Bronchial smooth muscle cell (primary cell): Measurements from ENCODE around the gene DIPK2A. TPM values are rescaled to one million over a fixed set of nuclear protein-coding genes. Genes with fewer than 3 reads are reported as not detected.

Experiments
- total RNA-seq: library from RNA; depleted of rRNA; stranded (reverse); fragments of >200 nt; gene quantifications from 2 replicates; pipeline ENCODE4 v1.2.1, GENCODE V29; 2014

Gene DIPK2A
- 49.8 and 118 TPM in 2 replicates for total RNA-seq

DNA sequence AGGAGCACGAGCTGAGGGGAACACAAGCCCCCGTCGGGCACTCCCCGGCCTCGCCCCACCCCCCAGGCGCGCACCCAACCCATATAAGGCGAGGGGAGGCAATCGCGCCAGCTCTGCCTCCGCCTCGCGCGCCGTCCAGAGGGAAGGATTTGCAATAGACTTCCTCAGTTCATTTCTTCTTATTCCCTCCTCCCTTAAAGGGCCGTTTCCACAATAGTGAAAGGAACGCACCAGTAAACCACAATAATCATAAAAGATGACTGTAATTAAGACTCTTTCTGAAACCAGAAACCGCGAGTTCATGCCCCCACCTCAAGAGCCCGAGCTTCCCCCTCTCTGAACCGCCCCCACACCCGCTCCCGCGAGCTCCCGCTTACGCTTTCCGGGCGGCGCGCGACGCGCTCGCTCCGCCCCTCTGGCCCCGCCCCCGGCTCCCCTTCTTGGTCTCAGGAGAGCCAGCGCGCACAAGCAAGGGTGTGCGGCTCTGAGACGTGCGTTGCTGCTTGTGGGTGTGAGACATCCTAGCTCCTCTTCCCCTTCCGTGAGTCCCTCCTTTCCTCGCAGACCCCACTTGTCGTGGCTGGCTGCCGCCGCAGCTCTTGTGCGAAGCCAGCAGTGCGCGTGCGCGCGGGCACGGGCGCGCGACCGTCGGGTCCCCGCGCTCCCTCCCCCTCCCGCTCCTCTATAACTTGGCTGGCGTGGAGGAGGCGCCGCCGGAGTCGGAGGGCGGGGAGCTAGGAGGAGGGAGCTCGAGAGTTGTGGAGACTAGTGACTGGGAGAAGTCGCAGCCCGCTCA is at the start of gene DIPK2A:
DIPK2A (plus strand) TSS at position 465 of the 796 bp plus-strand sequence. CDS start 510 bp downstream, outside the sequence.

Other genes starting within 250 kb of the DIPK2A start
- 37.0 and 65.9 TPM in 2 replicates for gene SLC9A9, start 123.4 kb upstream of the DIPK2A start, total RNA-seq